HepG2 (cell line): ENCODE data around the gene RCBTB1. TPM values are rescaled to one million over a fixed set of nuclear protein-coding genes. Genes with fewer than 3 reads are reported as not detected.

ENCODE experiments used
- EP300 ChIP-seq, 3 experiments: sonication (generic) in 1 of 3; formaldehyde crosslinking in 1 of 3; IDR thresholded peaks; 2 replicates each; pipeline versions ENCODE4 v1.5.1 to v1.6.1; 2011 to 2020; ENCODE audit warnings: low read depth in 2 of 3, low read length in 2 of 3, borderline replicate concordance in 1 of 3, improper control_type of control experiment in 1 of 3, mild to moderate bottlenecking in 1 of 3, missing genetic modification reagents in 1 of 3, moderate library complexity in 1 of 3
- FOSL2 ChIP-seq: sonication (generic); formaldehyde crosslinking; IDR thresholded peaks from 2 replicates; pipeline ENCODE4 v1.4.0; 2020; ENCODE audit warnings: missing genetic modification reagents
- GABPB1 ChIP-seq: IDR thresholded peaks from 2 replicates; pipeline ENCODE4 v1.6.1; 2016; ENCODE audit warnings: mild to moderate bottlenecking, missing genetic modification reagents, moderate library complexity, missing compliant biosample characterization
- HDAC2 ChIP-seq: sonication (generic); formaldehyde crosslinking; IDR thresholded peaks from 2 replicates; pipeline ENCODE4 v1.4.0; 2020; ENCODE audit warnings: missing genetic modification reagents
- ISL2 ChIP-seq: sonication (generic); formaldehyde crosslinking; IDR thresholded peaks from 2 replicates; pipeline ENCODE4 v1.5.0; 2020; ENCODE audit warnings: missing genetic modification reagents
- RARA ChIP-seq: IDR thresholded peaks from 2 replicates; pipeline ENCODE4 v1.6.1; 2016; ENCODE audit warnings: missing genetic modification reagents, missing compliant biosample characterization
- ZBTB7B ChIP-seq: sonication (generic); formaldehyde crosslinking; IDR thresholded peaks from 2 replicates; pipeline ENCODE4 v1.4.0; 2020; ENCODE audit warnings: missing genetic modification reagents
- ZFP1 ChIP-seq: IDR thresholded peaks from 2 replicates; pipeline ENCODE4 v1.6.1; 2016
- ZNF232 ChIP-seq: sonication (generic); formaldehyde crosslinking; IDR thresholded peaks from 2 replicates; pipeline ENCODE4 v1.4.0; 2020; ENCODE audit warnings: missing genetic modification reagents, borderline replicate concordance
- polyA plus RNA-seq, 8 experiments: library from polyadenylated mRNA; depleted of rRNA in 3 of 8; stranded (reverse) in 7 of 8; unstranded in 1 of 8; fragments of >200 nt; fragmentation: Illumina TruSeq in 4 of 8; extraction: Trizol in 4 of 8; gene quantifications; 2 replicates each; pipeline versions ENCODE4 v1.2.1 to v1.2.3, GENCODE V29; 2011 to 2016; ENCODE audit warnings: low read depth in 4 of 8, missing spikeins in 1 of 8, mixed read lengths in 1 of 8; ENCODE audit not compliant: insufficient read depth in 1 of 8
- total RNA-seq, 5 experiments: library from RNA; depleted of rRNA; stranded (reverse); fragments of >200 nt; fragmentation: Illumina TruSeq; extraction: Trizol; gene quantifications; 2 replicates each; pipeline ENCODE4 v1.2.3, GENCODE V29; 2016; ENCODE audit warnings: low read depth in 1 of 5
- TF ChIP-seq, protein P1 (sequence below): sonication (generic); formaldehyde crosslinking; IDR thresholded peaks from 2 replicates; pipeline ENCODE4 v1.5.0; 2020; ENCODE audit warnings: mild to moderate bottlenecking, missing genetic modification reagents, borderline replicate concordance
- TF ChIP-seq, protein P2 (sequence below): sonication (generic); formaldehyde crosslinking; IDR thresholded peaks from 2 replicates; pipeline ENCODE4 v1.4.0; 2020; ENCODE audit warnings: missing genetic modification reagents
- TF ChIP-seq, protein P3 (sequence below): IDR thresholded peaks from 2 replicates; pipeline ENCODE4 v1.6.1; 2016; ENCODE audit warnings: low read depth
- TF ChIP-seq, protein P4 (sequence below): sonication (generic); formaldehyde crosslinking; IDR thresholded peaks from 2 replicates; pipeline ENCODE4 v1.8.1; 2023; ENCODE audit warnings: missing genetic modification reagents, inconsistent platforms, borderline replicate concordance

RCBTB1 gene
- total and polyA plus RNA-seq, 2 of the 13 experiments (the other 11 are each of a cell fraction or from before 2014, with no cell fraction given): 13.4 to 21.6 TPM

DNA sequence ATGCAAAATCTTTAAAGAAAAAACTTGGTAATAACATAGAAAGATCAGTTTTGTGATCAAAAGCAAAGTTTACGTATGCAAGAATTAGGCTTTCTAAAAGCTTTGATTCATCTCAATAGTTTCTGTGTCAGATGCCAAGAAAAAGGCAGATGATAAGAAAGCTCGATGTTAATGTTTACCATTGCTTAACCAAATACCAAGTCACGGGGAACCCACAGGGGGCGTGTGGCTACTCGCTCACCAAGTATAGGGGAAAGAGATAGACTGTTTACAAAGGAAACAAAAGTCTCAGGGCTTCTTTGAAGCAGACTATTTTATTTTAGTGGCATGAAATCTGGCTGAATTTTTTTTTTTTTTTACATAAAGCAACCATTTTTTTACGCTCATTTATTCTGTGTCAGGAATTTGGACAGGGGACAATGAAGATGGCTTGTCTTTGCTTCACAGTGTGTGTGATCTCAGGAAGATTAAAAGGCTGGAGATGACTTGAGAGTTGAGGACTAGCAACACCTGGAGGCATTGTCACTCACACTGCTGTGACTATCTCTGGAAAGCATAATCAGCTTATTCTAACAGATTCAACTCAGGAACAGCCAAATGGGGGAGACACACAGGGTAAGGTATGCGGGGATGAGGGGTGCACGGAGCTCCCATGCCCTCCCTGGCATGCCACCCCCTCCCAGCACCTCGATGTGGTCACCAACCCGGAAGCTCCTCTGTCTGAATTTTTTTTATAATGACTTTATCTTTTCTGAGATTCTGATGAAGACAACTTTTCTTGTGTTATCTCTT, 24.9 kb downstream of the RCBTB1 start (continued):
- TF ChIP-seq, protein P1, sequence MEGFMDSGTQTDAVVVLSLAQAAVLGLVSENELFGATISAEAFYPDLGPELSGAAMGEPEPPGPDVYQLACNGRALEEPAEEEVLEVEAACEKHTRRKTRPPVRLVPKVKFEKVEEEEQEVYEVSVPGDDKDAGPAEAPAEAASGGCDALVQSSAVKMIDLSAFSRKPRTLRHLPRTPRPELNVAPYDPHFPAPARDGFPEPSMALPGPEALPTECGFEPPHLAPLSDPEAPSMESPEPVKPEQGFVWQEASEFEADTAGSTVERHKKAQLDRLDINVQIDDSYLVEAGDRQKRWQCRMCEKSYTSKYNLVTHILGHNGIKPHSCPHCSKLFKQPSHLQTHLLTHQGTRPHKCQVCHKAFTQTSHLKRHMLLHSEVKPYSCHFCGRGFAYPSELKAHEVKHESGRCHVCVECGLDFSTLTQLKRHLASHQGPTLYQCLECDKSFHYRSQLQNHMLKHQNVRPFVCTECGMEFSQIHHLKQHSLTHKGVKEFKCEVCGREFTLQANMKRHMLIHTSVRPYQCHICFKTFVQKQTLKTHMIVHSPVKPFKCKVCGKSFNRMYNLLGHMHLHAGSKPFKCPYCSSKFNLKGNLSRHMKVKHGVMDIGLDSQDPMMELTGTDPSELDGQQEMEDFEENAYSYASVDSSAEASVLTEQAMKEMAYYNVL (CRISPR knock-in tag): no peak
- TF ChIP-seq ISL2 (0 out of 2 replicates have a peak, but pooled peaks have one; percentile 19), HDAC2 (CRISPR knock-in tag) (peak; percentile 26; the same call in 1 of the 2 replicates), ZNF232 (CRISPR knock-in tag) (no peak), ZBTB7B (CRISPR knock-in tag) (peak; percentile 40; the same call in 1 of the 2 replicates), ZFP1 (CRISPR knock-in tag) (no peak), EP300 (IDR thresholded peaks at IDR 0.05; ENCODE audit: low read depth in 2 of 2, low read length in 2 of 2) (peak in 1 of 2 experiments; percentile 37; a peak in 1 of 4 replicates), EP300 (CRISPR knock-in tag; IDR thresholded peaks at IDR 0.05; ENCODE audit: borderline replicate concordance) (no peak), RARA (CRISPR knock-in tag) (peak; percentile 22; the same call in 1 of the 2 replicates), FOSL2 (CRISPR knock-in tag) (0 out of 2 replicates have a peak, but pooled peaks have one; percentile 6), GABPB1 (no peak)
- TF ChIP-seq, protein P2, sequence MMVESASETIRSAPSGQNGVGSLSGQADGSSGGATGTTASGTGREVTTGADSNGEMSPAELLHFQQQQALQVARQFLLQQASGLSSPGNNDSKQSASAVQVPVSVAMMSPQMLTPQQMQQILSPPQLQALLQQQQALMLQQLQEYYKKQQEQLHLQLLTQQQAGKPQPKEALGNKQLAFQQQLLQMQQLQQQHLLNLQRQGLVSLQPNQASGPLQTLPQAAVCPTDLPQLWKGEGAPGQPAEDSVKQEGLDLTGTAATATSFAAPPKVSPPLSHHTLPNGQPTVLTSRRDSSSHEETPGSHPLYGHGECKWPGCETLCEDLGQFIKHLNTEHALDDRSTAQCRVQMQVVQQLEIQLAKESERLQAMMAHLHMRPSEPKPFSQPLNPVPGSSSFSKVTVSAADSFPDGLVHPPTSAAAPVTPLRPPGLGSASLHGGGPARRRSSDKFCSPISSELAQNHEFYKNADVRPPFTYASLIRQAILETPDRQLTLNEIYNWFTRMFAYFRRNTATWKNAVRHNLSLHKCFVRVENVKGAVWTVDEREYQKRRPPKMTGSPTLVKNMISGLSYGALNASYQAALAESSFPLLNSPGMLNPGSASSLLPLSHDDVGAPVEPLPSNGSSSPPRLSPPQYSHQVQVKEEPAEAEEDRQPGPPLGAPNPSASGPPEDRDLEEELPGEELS (CRISPR knock-in tag): peak; percentile 44; the same call in 1 of the 2 replicates
- TF ChIP-seq, protein P3, sequence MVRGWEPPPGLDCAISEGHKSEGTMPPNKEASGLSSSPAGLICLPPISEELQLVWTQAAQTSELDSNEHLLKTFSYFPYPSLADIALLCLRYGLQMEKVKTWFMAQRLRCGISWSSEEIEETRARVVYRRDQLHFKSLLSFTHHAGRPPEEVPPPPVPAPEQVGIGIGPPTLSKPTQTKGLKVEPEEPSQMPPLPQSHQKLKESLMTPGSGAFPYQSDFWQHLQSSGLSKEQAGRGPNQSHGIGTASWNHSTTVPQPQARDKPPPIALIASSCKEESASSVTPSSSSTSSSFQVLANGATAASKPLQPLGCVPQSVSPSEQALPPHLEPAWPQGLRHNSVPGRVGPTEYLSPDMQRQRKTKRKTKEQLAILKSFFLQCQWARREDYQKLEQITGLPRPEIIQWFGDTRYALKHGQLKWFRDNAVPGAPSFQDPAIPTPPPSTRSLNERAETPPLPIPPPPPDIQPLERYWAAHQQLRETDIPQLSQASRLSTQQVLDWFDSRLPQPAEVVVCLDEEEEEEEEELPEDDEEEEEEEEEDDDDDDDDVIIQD: 0 out of 2 replicates have a peak, but pooled peaks have one; percentile 22
- TF ChIP-seq, protein P4, sequence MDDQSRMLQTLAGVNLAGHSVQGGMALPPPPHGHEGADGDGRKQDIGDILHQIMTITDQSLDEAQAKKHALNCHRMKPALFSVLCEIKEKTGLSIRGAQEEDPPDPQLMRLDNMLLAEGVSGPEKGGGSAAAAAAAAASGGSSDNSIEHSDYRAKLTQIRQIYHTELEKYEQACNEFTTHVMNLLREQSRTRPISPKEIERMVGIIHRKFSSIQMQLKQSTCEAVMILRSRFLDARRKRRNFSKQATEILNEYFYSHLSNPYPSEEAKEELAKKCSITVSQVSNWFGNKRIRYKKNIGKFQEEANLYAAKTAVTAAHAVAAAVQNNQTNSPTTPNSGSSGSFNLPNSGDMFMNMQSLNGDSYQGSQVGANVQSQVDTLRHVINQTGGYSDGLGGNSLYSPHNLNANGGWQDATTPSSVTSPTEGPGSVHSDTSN (CRISPR knock-in tag): no peak
